Liver (tissue), 3 donors: ENCODE results near the gene PAFAH1B2.

Source experiments
- FOXA1 ChIP-seq: IDR thresholded peaks from 2 replicates; pipeline ENCODE4 v1.6.1; 2016; ENCODE audit warnings: antibody characterized with exemption
- SP1 ChIP-seq: IDR thresholded peaks from 2 replicates; pipeline ENCODE4 v1.6.1; 2018; ENCODE audit warnings: antibody characterized with exemption, mild to moderate bottlenecking
- TF ChIP-seq, protein P1 (sequence below): fragments of 150-350 bp; IDR thresholded peaks from 2 replicates; pipeline ENCODE4 v1.5.1; 2017; ENCODE audit warnings: improper control_type of control experiment, low read depth, low read length; ENCODE audit not compliant: missing input control
- TF ChIP-seq, protein P2 (sequence below): IDR thresholded peaks from 2 replicates; pipeline ENCODE4 v1.6.1; 2016; ENCODE audit warnings: antibody characterized with exemption
- donor health status: healthy.
- donor health status: healthy.

DNA sequence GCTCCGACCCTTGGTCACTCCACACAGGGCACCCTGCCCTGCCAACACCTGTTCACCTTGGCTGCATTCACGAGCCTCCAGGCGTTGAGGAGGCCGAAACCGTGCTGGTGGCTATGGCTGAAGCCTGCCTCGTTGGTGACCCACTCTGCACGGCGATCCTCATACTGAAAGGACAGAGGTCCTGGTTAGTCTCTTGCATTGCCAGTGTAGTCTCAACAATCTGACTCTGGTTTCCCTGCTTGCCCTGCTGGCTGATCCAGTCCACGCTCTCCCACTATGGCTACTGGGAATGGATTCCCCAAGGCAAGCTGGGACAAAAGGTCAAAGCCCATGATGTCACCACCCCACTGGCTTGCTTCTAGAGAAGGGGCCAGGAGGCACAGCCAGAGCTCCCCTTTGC lies 74.9 kb downstream of the PAFAH1B2 start:
- TF ChIP-seq, protein P1, sequence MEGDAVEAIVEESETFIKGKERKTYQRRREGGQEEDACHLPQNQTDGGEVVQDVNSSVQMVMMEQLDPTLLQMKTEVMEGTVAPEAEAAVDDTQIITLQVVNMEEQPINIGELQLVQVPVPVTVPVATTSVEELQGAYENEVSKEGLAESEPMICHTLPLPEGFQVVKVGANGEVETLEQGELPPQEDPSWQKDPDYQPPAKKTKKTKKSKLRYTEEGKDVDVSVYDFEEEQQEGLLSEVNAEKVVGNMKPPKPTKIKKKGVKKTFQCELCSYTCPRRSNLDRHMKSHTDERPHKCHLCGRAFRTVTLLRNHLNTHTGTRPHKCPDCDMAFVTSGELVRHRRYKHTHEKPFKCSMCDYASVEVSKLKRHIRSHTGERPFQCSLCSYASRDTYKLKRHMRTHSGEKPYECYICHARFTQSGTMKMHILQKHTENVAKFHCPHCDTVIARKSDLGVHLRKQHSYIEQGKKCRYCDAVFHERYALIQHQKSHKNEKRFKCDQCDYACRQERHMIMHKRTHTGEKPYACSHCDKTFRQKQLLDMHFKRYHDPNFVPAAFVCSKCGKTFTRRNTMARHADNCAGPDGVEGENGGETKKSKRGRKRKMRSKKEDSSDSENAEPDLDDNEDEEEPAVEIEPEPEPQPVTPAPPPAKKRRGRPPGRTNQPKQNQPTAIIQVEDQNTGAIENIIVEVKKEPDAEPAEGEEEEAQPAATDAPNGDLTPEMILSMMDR = no peak
- TF ChIP-seq FOXA1 = no peak
- no peak for TF ChIP-seq SP1
- TF ChIP-seq, protein P2, sequence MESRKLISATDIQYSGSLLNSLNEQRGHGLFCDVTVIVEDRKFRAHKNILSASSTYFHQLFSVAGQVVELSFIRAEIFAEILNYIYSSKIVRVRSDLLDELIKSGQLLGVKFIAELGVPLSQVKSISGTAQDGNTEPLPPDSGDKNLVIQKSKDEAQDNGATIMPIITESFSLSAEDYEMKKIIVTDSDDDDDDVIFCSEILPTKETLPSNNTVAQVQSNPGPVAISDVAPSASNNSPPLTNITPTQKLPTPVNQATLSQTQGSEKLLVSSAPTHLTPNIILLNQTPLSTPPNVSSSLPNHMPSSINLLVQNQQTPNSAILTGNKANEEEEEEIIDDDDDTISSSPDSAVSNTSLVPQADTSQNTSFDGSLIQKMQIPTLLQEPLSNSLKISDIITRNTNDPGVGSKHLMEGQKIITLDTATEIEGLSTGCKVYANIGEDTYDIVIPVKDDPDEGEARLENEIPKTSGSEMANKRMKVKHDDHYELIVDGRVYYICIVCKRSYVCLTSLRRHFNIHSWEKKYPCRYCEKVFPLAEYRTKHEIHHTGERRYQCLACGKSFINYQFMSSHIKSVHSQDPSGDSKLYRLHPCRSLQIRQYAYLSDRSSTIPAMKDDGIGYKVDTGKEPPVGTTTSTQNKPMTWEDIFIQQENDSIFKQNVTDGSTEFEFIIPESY = no peak
